Ectodermal cell (in vitro differentiated cells): ENCODE measurements around the gene NGB.

Experiments
- H3K27ac ChIP-seq: 2 replicates; pipeline ENCODE4 v1.7.0; 2013; ENCODE audit warnings: mild to moderate bottlenecking, low read depth, low read length; ENCODE audit not compliant: insufficient read depth, poor library complexity, severe bottlenecking
- H3K27me3 ChIP-seq: 2 replicates; pipeline ENCODE4 v1.7.0; 2013; ENCODE audit warnings: mild to moderate bottlenecking, low read length; ENCODE audit not compliant: insufficient read depth, control insufficient read depth, poor library complexity, severe bottlenecking
- H3K36me3 ChIP-seq: one replicate; pipeline ENCODE4 v1.7.0; 2013; ENCODE audit warnings: low read length; ENCODE audit not compliant: control insufficient read depth, insufficient read depth
- H3K4me1 ChIP-seq: one replicate; pipeline ENCODE4 v1.7.0; 2013; ENCODE audit warnings: low read length; ENCODE audit not compliant: control insufficient read depth, insufficient read depth
- H3K4me3 ChIP-seq: 2 replicates; pipeline ENCODE4 v1.7.0; 2013; ENCODE audit warnings: low read depth, low read length, control low read depth; ENCODE audit not compliant: insufficient read depth
- H3K9me3 ChIP-seq: 2 replicates; pipeline ENCODE4 v1.7.0; 2013; ENCODE audit warnings: mild to moderate bottlenecking, low read length, moderate library complexity; ENCODE audit not compliant: control insufficient read depth
- WGBS, 2 experiments: methylation state at CpG; one replicate each; pipeline ENCODE4 v1.1.7; 2013; ENCODE audit warnings: missing lambda C conversion rate in 2 of 2; 5-methylcytosine and 5-hydroxymethylcytosine counted together

NGB gene

GRCh38 chr14:77241955-77242354 lies 29.1 kb downstream of the NGB start:
- Histone ChIP-seq H3K4me3 (no peak overlapping the region), H3K27ac (no peak overlapping the region), H3K27me3 (no peaks in the 10 kb centered on the region), H3K4me1 (no peaks in the 10 kb centered on the region), H3K9me3 (no peaks in the 10 kb centered on the region), H3K36me3 (no peaks in the 10 kb centered on the region)
- WGBS, 2 experiments, result 64 to 74% methylated on average over 2 of the region's 2 CpGs

GRCh38 chr14:77240336-77240915 lies 30.6 kb downstream of the NGB start:
- H3K27ac ChIP-seq, result no peak overlapping the region
- H3K36me3 ChIP-seq, result no peaks in the 10 kb centered on the region
- H3K4me3 ChIP-seq, result no peak overlapping the region
- H3K4me1 ChIP-seq, result no peaks in the 10 kb centered on the region
- WGBS, 2 experiments, result 90 to 93% methylated on average over 15 of the region's 15 CpGs
- no peaks in the 10 kb centered on the region for H3K9me3 ChIP-seq
- H3K27me3 ChIP-seq, result no peaks in the 10 kb centered on the region

DNA sequence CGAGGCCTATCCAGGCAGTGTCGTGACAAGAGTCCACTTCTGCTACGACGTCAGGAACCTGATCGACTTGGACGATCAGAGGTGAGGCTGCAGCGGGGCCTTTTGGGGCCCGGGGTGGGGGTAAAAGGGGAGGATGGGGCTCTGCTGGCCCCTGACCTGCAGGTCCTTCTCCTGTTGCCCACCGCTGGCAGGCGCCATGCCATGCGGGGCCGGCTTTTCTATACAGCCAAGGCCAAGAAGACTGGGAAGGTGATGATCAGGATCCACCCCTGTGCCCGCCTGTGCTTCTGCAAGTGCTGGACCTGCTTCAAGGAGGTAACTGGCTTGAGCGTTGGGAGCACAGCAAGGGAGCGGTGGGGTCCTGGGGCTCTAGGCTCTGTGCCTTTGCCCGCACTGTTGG lies 31.6 kb downstream of the NGB start:
- Histone ChIP-seq H3K36me3 (no peaks in the 10 kb centered on the region), H3K4me1 (no peaks in the 10 kb centered on the region), H3K27me3 (no peaks in the 10 kb centered on the region), H3K4me3 (no peak overlapping the region), H3K9me3 (no peaks in the 10 kb centered on the region), H3K27ac (no peak overlapping the region)
- WGBS, 2 experiments, result 96% methylated on average over 16 of the region's 16 CpGs

- Histone ChIP-seq H3K36me3 (no peaks in the 10 kb centered on the region), H3K4me1 (no peaks in the 10 kb centered on the region), H3K27me3 (no peaks in the 10 kb centered on the region), H3K9me3 (no peaks in the 10 kb centered on the region), H3K4me3 (no peak overlapping the region), H3K27ac (no peak overlapping the region)
- 74 to 77% methylated on average over 4 of the region's 4 CpGs for WGBS, 2 experiments
Observed at GRCh38 chr14:77238996-77239395, 32.0 kb downstream of the NGB start.

DNA sequence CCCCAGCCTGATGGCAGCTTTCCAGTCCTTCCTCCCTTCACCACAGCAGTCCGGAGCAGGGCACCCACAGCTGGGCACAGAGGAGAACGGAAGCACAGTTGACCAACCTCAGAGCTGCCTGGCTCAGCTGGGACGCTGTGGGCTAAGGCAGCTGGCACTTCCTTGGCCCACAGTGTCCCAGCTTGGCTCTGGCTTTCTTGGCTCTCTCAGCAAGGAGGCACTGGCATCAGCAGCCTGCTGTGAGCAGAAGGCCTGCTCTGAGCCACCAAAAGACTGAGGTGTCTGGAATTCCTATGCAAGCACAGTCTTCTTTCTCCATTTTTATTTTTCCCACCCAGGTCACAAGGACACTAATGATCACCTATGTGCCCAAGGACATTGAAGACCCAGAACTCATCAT lies 32.6 kb downstream of the NGB start:
- WGBS, 2 experiments, result 90 to 95% methylated on average over 3 of the region's 3 CpGs
- H3K36me3 ChIP-seq, result no peaks in the 10 kb centered on the region

GRCh38 chr14:77236814-77237213 lies 34.2 kb downstream of the NGB start:
- Histone ChIP-seq H3K4me3 (no peak overlapping the region), H3K27me3 (no peaks in the 10 kb centered on the region), H3K4me1 (no peaks in the 10 kb centered on the region), H3K36me3 (no peaks in the 10 kb centered on the region), H3K9me3 (no peaks in the 10 kb centered on the region), H3K27ac (no peak overlapping the region)
- WGBS, 2 experiments, result 82 to 84% methylated on average over 7 of the region's 7 CpGs

More for the DNA sequence above, 32.6 kb downstream of the NGB start:
- H3K4me3 ChIP-seq, result no peak overlapping the region
- H3K4me1 ChIP-seq, result no peaks in the 10 kb centered on the region
- no peaks in the 10 kb centered on the region for H3K9me3 ChIP-seq
- H3K27ac ChIP-seq, result no peak overlapping the region
- H3K27me3 ChIP-seq, result no peaks in the 10 kb centered on the region

GRCh38 chr14:77231721-77232120 lies 39.3 kb downstream of the NGB start:
- Histone ChIP-seq H3K36me3 (no peaks in the 10 kb centered on the region), H3K27ac (no peak overlapping the region), H3K9me3 (no peaks in the 10 kb centered on the region), H3K27me3 (no peaks in the 10 kb centered on the region), H3K4me3 (no peak overlapping the region), H3K4me1 (no peaks in the 10 kb centered on the region)
- WGBS, 2 experiments, result 92 to 93% methylated on average over 3 of the region's 3 CpGs

- no peaks in the 10 kb centered on the region for H3K4me1 ChIP-seq
- 84 to 89% methylated on average over 2 of the region's 2 CpGs for WGBS, 2 experiments
- no peaks in the 10 kb centered on the region for H3K27me3 ChIP-seq
- no peak overlapping the region for H3K4me3 ChIP-seq
- H3K9me3 ChIP-seq, result no peaks in the 10 kb centered on the region
- H3K36me3 ChIP-seq, result no peaks in the 10 kb centered on the region
- no peak overlapping the region for H3K27ac ChIP-seq
Observed at GRCh38 chr14:77230914-77231313, 40.1 kb downstream of the NGB start.

- Histone ChIP-seq H3K4me1 (peaks cover 7% of the 10 kb centered on the region), H3K4me3 (no peak overlapping the region), H3K36me3 (no peaks in the 10 kb centered on the region), H3K9me3 (no peaks in the 10 kb centered on the region), H3K27me3 (no peaks in the 10 kb centered on the region), H3K27ac (no peak overlapping the region)
- whole genome bisulfite sequencing, 2 experiments, result 87 to 89% methylated on average over 6 of the region's 6 CpGs
Observed at GRCh38 chr14:77228056-77228455, 43.0 kb downstream of the NGB start.

- Histone ChIP-seq H3K27ac (no peak overlapping the region), H3K4me3 (no peak overlapping the region), H3K9me3 (no peaks in the 10 kb centered on the region), H3K36me3 (no peaks in the 10 kb centered on the region), H3K4me1 (peaks cover 12% of the 10 kb centered on the region), H3K27me3 (no peaks in the 10 kb centered on the region)
- 89 to 90% methylated on average over 14 of the region's 14 CpGs for WGBS, 2 experiments
Observed at GRCh38 chr14:77225892-77226557, 45.0 kb downstream of the NGB start.
